Neural cell (in vitro differentiated cells): ENCODE results near the gene NEK5.

Experiments
- CTCF ChIP-seq: fragments of 450-650 bp; IDR thresholded peaks from 2 replicates; pipeline ENCODE4 v1.5.1; 2014; ENCODE audit warnings: antibody characterized with exemption, mild to moderate bottlenecking, moderate library complexity; ENCODE audit not compliant: poor library complexity, severe bottlenecking
- EZH2 ChIP-seq: fragments of 200-600, 300-800 bp; shearing (Covaris generic), sonication (generic); IDR thresholded peaks from 2 replicates; pipeline ENCODE4 v1.6.1; 2014; ENCODE audit warnings: antibody characterized with exemption, low read length, borderline replicate concordance, mild to moderate bottlenecking; ENCODE audit not compliant: insufficient read depth, poor library complexity, severe bottlenecking
- POLR2AphosphoS5 ChIP-seq: IDR thresholded peaks from 2 replicates; pipeline ENCODE4 v1.6.1; 2012
- RAD21 ChIP-seq: fragments of 450-650 bp; conservative IDR thresholded peaks from 2 replicates; pipeline ENCODE4 v1.6.1; 2014; ENCODE audit warnings: antibody characterized with exemption, mild to moderate bottlenecking, moderate library complexity
- REST ChIP-seq: IDR thresholded peaks from 2 replicates; pipeline ENCODE4 v1.6.1; 2012; ENCODE audit warnings: borderline replicate concordance
- SMC3 ChIP-seq: fragments of 450-650 bp; conservative IDR thresholded peaks from 2 replicates; pipeline ENCODE4 v1.6.1; 2014; ENCODE audit warnings: antibody characterized with exemption, mild to moderate bottlenecking, moderate library complexity; ENCODE audit not compliant: poor library complexity
- TAF1 ChIP-seq: IDR thresholded peaks from 2 replicates; pipeline ENCODE4 v1.6.1; 2012; ENCODE audit warnings: low read depth

- TF ChIP-seq CTCF: no peak
- TF ChIP-seq REST: no peak
- TF ChIP-seq SMC3: no peak
- TF ChIP-seq TAF1: no peak
- no peak for TF ChIP-seq POLR2AphosphoS5
- no peak for TF ChIP-seq RAD21
- no peak for TF ChIP-seq EZH2
Observed at GRCh38 chr13:51998723-51999509, 130.0 kb downstream of the NEK5 start.
